GM10266 (cell line): ENCODE data around the gene ABCA6.
A peak's percentile ranks its signal among the peaks of the same experiment; 100 is the strongest.

Experiments used
- DNase-seq: peaks from one replicate; pipeline ENCODE4 v3.0.0; 2012; ENCODE audit errors: extremely low spot score
- CTCF ChIP-seq: IDR thresholded peaks from 2 replicates; pipeline ENCODE4 v1.5.1; 2012; ENCODE audit warnings: mild to moderate bottlenecking, low read depth; ENCODE audit not compliant: control insufficient read depth, insufficient read depth; ENCODE audit errors: missing control alignments

Gene ABCA6

GRCh38 chr17:69069226-69069750 lies 72.4 kb downstream of the ABCA6 start:
- DNase-seq: no peak
- TF ChIP-seq CTCF: no peak

- peak; percentile 10 for TF ChIP-seq CTCF
- no peak for DNase-seq
These were observed 74.2 kb downstream of the ABCA6 start for GRCh38 chr17:69067274-69068047.

- TF ChIP-seq CTCF: no peak
- DNase-seq: no peak
These were observed 75.2 kb downstream of the ABCA6 start for GRCh38 chr17:69066482-69066881.

GRCh38 chr17:69065113-69065512 lies 76.6 kb downstream of the ABCA6 start:
- no peak for TF ChIP-seq CTCF
- DNase-seq: no peak

- DNase-seq: no peak
- no peak for TF ChIP-seq CTCF
These were observed 77.2 kb downstream of the ABCA6 start for GRCh38 chr17:69064476-69064875.

GRCh38 chr17:69064001-69064400 lies 77.7 kb downstream of the ABCA6 start:
- TF ChIP-seq CTCF: no peak
- no peak for DNase-seq

GRCh38 chr17:69062860-69063581 lies 78.7 kb downstream of the ABCA6 start:
- no peak for DNase-seq
- TF ChIP-seq CTCF: no peak
